Stimulated activated CD4-positive, alpha-beta T cell treated with anti-CD3 and anti-CD28 coated beads, TNF-alpha, amount 100 ng/mL, for 48 hours (primary cell): Measurements from ENCODE around the gene SSBP2.
A peak's percentile ranks its signal among the peaks of the same experiment; 100 is the strongest.
"Not testable (repeated sequence)": the region's sequence is repeated elsewhere in the genome, so short reads cannot be mapped to it uniquely, and the experiment has no call there.

Experiments
- DNase-seq, 3 donors: peaks; one replicate each; pipeline ENCODE4 v3.0.0-alpha.2; 2020; ENCODE audit warnings: low read depth in 3 of 3

SSBP2 gene

GRCh38 chr5:81665795-81666194 is 85.1 kb downstream of the SSBP2 start:
- no peak for DNase-seq

DNA sequence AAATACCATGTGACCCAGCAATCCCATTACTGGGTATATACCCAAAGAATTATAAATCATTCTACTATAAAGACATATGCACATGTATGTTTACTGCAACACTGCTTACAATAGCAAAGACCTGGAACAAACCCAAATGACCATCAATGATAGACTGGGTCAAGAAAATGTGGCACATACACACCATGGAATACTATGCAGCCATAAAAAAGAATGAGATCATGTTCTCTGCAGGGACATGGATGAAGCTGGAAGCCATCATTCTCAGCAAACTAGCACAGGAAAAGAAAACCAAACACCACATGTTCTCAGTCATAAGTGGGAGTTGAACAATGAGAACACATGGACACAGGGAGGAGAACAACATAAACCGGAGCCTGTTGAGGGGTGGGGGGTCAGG is 90.3 kb downstream of the SSBP2 start:
- not testable (repeated sequence) for DNase-seq

GRCh38 chr5:81657386-81657785 is 93.5 kb downstream of the SSBP2 start:
- DNase-seq = no peak

GRCh38 chr5:81656783-81657182 is 94.1 kb downstream of the SSBP2 start:
- DNase-seq = no peak

DNA sequence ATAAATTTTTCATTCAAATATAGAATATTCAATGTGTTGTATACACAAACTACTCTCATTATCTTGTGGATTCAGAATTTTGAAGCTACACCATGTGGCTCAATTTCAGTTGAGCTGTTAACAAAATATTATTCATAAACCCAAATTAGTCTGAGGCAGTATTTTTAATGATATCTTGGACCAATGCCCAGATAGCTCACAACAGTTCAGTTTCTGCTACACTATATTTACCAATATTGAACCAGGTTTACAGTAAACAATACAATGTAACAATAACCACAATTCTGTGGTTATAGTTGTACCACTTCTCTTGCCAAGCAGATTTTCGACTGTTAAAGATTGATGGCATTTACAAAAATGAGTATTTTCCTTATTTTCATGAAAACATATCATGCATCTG is 99.9 kb downstream of the SSBP2 start:
- no peak for DNase-seq

- no peak for DNase-seq
Observed at GRCh38 chr5:81646469-81646995, 104.4 kb downstream of the SSBP2 start.

GRCh38 chr5:81642210-81642609 is 108.7 kb downstream of the SSBP2 start:
- no peak for DNase-seq

- DNase-seq = no peak
Observed at GRCh38 chr5:81639556-81639955, 111.3 kb downstream of the SSBP2 start.

GRCh38 chr5:81638471-81638870 is 112.4 kb downstream of the SSBP2 start:
- no peak for DNase-seq

- no peak for DNase-seq
Observed at GRCh38 chr5:81633891-81634290, 117.0 kb downstream of the SSBP2 start.

- DNase-seq = no peak
Observed at GRCh38 chr5:81633471-81633870, 117.4 kb downstream of the SSBP2 start.

- DNase-seq = no peak
Observed at GRCh38 chr5:81632679-81633078, 118.2 kb downstream of the SSBP2 start.

- DNase-seq = no peak
Observed at GRCh38 chr5:81631621-81632020, 119.3 kb downstream of the SSBP2 start.

DNA sequence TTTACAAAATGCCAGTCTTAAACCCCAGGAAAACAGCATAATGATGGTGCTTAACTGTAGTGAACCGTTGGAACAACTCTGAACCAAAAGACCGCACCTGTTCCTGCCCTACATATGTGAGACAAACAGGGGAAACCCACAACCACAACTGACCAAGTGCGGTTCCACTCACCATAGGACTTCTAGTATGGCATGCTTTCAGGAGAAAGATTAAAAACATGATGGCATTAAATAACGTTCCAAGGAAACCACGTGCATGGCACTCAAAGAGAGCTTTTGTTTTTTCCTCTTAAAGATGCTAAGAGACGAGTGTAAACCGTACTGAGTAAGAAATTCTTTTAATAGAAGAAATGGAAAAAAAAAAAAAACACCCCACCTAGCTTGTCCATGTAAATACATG is 119.8 kb downstream of the SSBP2 start:
- peak in 1 of 3 donors; percentile 7 for DNase-seq

DNA sequence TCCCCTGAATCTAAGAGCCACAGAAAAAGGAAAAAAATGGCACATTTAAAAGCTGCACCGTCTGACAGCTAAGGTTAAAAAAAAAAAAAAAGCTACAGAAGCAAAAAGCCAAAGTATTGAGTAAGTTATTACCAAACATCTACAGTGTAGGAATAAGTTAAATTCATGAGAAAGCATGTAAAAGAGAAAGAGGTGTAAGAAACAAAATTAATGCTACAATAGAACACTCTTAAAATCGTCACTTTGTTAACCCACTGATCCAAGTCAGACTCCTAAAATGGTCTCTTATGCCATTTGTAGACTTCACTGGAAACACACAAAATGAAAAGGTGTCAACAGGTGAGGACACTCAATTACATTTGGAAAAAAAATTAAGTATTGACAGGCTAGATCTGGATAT is 120.2 kb downstream of the SSBP2 start:
- no peak for DNase-seq

DNA sequence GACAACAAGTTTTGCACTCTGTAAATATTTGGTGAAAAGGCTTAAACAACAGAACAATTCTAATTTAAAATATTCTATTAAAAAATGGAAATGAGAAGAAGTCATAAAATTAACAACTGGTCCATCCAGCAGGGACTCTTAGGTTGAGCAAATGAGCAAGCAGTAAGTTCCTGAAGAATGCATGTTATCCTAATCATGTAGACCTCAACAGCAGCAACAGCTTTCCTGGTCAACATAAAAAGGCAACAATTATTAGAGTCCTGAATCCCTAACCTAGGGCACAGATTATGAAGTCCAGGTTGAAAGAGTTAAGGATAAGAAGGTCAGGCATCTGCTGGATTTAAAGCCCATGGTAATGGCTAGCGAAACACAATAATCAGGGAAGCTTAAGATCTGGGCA is 120.9 kb downstream of the SSBP2 start:
- no peak for DNase-seq

DNA sequence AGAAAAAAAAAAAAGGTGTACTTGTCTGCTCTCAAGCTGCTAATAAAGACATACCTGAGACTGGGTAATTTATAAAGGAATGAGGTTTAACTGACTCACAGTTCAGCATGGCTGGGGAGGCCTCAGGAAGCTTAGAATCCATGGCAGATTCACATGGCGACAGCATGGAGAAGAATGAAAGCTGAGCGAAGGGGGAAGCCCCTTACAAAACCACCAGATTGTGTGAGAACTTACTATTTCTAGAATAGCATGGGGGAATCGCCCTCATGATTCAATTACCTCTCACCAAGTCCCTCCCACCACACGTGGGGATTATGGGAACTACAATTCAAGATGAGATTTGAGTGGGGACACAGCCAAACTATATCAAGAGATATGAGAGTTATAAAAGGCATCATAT is 122.8 kb downstream of the SSBP2 start:
- not testable (repeated sequence) for DNase-seq

DNA sequence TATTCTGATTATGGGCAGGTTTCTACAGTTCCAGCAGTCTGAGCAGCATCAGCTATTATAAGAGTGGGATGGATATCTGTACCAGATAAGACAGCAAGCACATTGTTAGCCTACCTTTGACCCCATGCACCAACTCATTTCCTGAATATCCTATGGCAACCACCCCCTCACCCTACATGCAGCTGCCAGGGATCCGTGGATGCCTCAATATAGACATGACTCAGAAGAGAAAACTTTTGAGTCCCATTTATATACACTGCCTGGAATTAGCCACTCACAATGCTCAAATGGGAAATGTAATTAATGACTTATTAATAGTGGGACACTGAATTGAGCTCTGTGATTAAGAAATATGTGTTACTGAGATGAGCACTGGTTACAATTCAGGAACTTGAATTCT is 124.4 kb downstream of the SSBP2 start:
- no peak for DNase-seq

DNA sequence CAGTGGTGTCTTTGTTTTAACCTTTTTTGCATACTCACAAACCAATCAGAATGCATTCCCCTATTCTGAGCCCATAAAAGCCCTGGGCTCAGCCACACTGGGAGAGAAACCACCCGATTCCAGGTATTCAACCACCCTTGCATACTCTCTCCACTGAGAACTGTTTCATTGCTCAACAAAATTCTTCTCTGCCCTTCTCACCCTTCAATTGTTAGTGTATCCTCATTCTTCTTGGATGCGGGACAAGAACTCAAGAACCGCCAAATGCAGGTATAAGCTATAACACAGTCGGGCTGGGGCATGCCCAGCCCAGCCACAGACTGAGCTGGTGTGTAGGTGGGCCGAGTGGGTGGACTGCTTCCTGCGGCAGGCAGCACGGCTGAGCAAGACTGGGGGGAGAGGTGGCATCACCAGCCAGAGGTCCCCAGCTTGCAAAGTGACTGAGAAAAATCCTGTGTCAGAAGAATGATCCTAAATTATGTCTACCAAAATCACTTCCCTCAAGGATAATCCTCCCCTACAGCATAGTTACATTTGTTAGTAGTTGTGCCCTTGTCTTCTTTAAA is 141.0 kb downstream of the SSBP2 start:
- no peak for DNase-seq

GRCh38 chr5:81608976-81609375 is 141.9 kb downstream of the SSBP2 start:
- no peak for DNase-seq

DNA sequence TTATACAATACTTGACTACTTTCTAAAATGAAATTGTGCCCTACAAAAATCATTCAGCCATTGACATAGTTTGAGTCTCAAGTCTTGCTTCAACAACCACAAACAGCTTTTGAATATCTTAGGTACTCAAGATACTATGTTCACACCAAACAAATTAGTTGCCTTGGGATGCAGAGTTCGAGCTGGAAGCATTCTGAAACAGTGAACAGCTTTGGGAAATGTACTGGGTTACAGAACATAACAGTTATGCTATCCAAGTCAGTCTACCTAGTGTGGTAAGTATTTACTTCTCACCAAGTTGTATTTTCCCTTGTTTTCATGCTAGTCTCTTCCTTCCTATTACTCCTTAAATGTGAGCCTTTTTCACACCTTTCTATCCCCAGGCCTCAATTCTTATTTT is 143.2 kb downstream of the SSBP2 start:
- DNase-seq = no peak

DNA sequence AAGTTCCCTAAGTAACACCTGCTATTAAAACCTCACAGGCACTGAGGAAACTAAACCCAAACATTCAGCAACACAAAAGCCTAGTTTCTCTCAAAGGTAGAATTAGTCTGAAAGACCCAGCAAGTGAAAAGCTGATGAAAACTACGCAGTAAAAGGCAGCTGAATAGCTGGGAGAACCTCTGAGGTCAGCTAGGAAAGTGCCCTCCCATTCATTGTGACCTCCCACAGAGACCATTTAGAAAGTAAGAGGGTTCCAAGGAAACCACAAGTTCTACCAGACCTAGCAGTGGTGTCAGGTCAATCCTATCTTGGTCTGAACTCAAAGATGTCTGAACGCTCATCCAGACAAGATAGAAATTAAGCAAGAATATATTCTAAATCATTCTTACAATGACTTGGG is 144.7 kb downstream of the SSBP2 start:
- no peak for DNase-seq

- no peak for DNase-seq
Observed at GRCh38 chr5:81605299-81605698, 145.6 kb downstream of the SSBP2 start.

- DNase-seq = no peak
Observed at GRCh38 chr5:81604193-81604592, 146.7 kb downstream of the SSBP2 start.
